OCI-LY7 (cell line): ENCODE measurements around the gene TTC31. TPM values are rescaled to one million over a fixed set of nuclear protein-coding genes. Genes with fewer than 3 reads are reported as not detected.

Experiments used
- BruUV-seq: library from RNA; stranded (reverse); fragments of 400-500 nt; replicated peaks from 2 replicates; lab custom pipeline; 2021; lab: Mats Ljungman, UMichigan
- CTCF ChIA-PET: fragments of 300-600 bp; sonication (Branson Sonifier 250); formaldehyde crosslinking; loops from one replicate; lab custom pipeline; 2022; ENCODE audit warnings: antibody characterized with exemption; ENCODE audit not compliant: unreplicated experiment; lab: Charles Lee
- POLR2A ChIA-PET: fragments of 300-600 bp; sonication (Branson Sonifier 250); formaldehyde crosslinking; loops from one replicate; lab custom pipeline; 2022; ENCODE audit warnings: antibody characterized with exemption; lab: Charles Lee
- DNase-seq: peaks from one replicate; pipeline ENCODE4 v3.0.0-alpha.2; 2015; ENCODE audit warnings: low spot score
- H2AFZ ChIP-seq: fragments of 200-600 bp; sonication (generic), shearing (Covaris generic); 2 replicates; pipeline ENCODE4 v1.6.1; 2014; ENCODE audit warnings: mild to moderate bottlenecking, antibody characterized with exemption, low read length, moderate library complexity
- H3K27ac ChIP-seq: fragments of 200-600 bp; sonication (generic); 2 replicates; pipeline ENCODE4 v1.5.1; 2014; ENCODE audit warnings: mixed run types, low read depth, mild to moderate bottlenecking, moderate library complexity, low read length, inconsistent platforms; ENCODE audit not compliant: poor library complexity, severe bottlenecking
- H3K36me3 ChIP-seq: fragments of 200-600 bp; sonication (generic); 2 replicates; pipeline ENCODE4 v1.6.1; 2014; ENCODE audit warnings: mild to moderate bottlenecking, antibody characterized with exemption, low read length, moderate library complexity, mixed read lengths; ENCODE audit not compliant: insufficient read depth
- H3K4me1 ChIP-seq: fragments of 200-600 bp; sonication (generic); 2 replicates; pipeline ENCODE4 v1.5.1; 2014; ENCODE audit warnings: mild to moderate bottlenecking, low read length; ENCODE audit not compliant: insufficient read depth, poor library complexity, severe bottlenecking
- H3K4me2 ChIP-seq: fragments of 200-600 bp; sonication (generic); 2 replicates; pipeline ENCODE4 v1.6.1; 2014; ENCODE audit warnings: mild to moderate bottlenecking, low read length
- H3K4me3 ChIP-seq: fragments of 200-600 bp; sonication (generic); 2 replicates; pipeline ENCODE4 v1.5.1; 2014; ENCODE audit warnings: mild to moderate bottlenecking, low read depth, low read length; ENCODE audit not compliant: poor library complexity, severe bottlenecking
- H3K79me2 ChIP-seq: fragments of 200-600 bp; sonication (generic); 2 replicates; pipeline ENCODE4 v1.6.1; 2016; ENCODE audit warnings: low read depth, mild to moderate bottlenecking, low read length, moderate library complexity, mixed read lengths; ENCODE audit not compliant: insufficient read depth
- H3K9me2 ChIP-seq: fragments of 200-600 bp; sonication (generic); 2 replicates; pipeline ENCODE4 v1.6.1; 2016; ENCODE audit warnings: mild to moderate bottlenecking, low read length, mixed read lengths; ENCODE audit not compliant: insufficient read depth
- H3K9me3 ChIP-seq: fragments of 200-600 bp; sonication (generic); 2 replicates; pipeline ENCODE4 v1.6.1; 2014; ENCODE audit warnings: mild to moderate bottlenecking, mixed run types, low read length, mixed read lengths
- H4K20me1 ChIP-seq: fragments of 200-600 bp; sonication (generic); 2 replicates; pipeline ENCODE4 v1.6.1; 2014; ENCODE audit warnings: mild to moderate bottlenecking, antibody characterized with exemption, low read length, moderate library complexity, mixed read lengths; ENCODE audit not compliant: insufficient read depth
- EZH2phosphoT487 ChIP-seq: fragments of 200-600 bp; sonication (generic); IDR thresholded peaks from 2 replicates; pipeline ENCODE4 v1.6.1; 2018; ENCODE audit warnings: low read depth, borderline replicate concordance, mild to moderate bottlenecking, mixed run types, antibody characterized with exemption, low read length, moderate library complexity, mixed read lengths
- intact Hi-C: fragments of 100-400 bp; cut with micrococcal nuclease; formaldehyde crosslinking; loops from one replicate; pipeline ENCODE4 v1.10.0; 2022; ENCODE audit not compliant: unreplicated experiment
- total RNA-seq, 2 experiments: library from RNA; depleted of rRNA in 1 of 2; stranded (reverse); fragments of >200 nt in 1 of 2; shearing (Covaris generic) in 1 of 2; gene quantifications; 2 replicates each; pipeline ENCODE4 v1.2.3, GENCODE V29; 2014 to 2022
- TF ChIP-seq, protein P1 (sequence below): fragments of 200-600 bp; sonication (generic); conservative IDR thresholded peaks from 2 replicates; pipeline ENCODE4 v1.5.1; 2014; ENCODE audit warnings: mild to moderate bottlenecking, antibody characterized with exemption, low read length, moderate library complexity, mixed read lengths

TTC31 gene
- total RNA-seq, 2 experiments from 2014 or later = 31.5 to 34.6 TPM

DNA sequence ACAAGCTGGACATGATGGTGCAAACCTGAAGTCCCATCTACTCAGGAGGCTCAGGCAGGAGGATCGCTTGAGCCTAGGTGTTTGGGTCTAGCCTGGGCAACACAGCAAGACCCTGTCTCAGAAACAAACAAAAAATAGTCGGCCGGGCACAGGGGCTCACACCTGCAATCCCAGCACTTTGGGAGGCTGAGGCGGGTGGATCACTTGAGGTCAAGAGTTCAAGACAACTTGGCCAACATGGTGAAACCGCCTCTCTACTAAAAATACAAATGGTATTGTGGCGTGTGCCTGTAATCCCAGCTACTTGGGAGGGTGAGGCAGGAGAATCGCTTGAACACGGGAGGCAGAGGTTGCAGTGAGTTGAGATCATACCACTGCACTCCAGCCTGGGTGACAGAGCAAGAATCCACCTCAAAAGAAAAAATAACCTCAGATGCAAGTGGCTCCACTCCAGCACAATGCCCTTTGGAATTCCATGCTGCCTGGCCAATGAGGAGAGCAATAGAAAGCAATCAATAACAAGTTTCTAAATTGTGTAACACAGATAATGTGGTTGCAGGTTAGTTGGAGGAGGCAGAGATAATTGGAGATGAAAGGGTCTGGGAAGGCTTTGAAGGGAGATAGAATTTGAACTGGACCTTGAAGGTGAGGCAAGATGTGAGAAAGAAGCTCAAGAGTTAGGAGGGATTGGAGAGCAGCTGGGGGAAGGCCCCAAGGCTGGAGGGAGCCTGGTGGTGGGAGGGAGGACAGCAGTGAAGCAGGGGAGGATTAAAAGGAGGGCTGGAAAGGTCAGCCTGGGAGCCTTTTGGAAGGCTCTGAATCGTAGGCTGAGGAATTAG, 6.0 kb downstream of the TTC31 start:
- Histone ChIP-seq H3K79me2 (peaks cover 4% of the 10 kb centered on the region; the same call in 1 of the 2 replicates), H4K20me1 (no peaks in the 10 kb centered on the region), H2AFZ (no peak overlapping the region), H3K4me2 (no peak overlapping the region), H3K4me1 (peaks cover under 1% of the 10 kb centered on the region), H3K9me2 (no peaks in the 10 kb centered on the region), H3K9me3 (no peaks in the 10 kb centered on the region), H3K4me3 (no peak overlapping the region), H3K36me3 (peaks cover 54% of the 10 kb centered on the region), H3K27ac (no peak overlapping the region)
- ChIA-PET POLR2A (interaction anchor here (0.5 to 0.9 kb wide), 3 partner anchors 16 to 78 kb away, joined by 3 to 4 read pairs (median 3); partner anchors contain the start of gene PCGF1), CTCF (no interaction called here)
- no peak for DNase-seq
- intact Hi-C loops = no loop called here
- no TSS peak for BruUV-seq
- no peak for TF ChIP-seq EZH2phosphoT487
- TF ChIP-seq, protein P1, sequence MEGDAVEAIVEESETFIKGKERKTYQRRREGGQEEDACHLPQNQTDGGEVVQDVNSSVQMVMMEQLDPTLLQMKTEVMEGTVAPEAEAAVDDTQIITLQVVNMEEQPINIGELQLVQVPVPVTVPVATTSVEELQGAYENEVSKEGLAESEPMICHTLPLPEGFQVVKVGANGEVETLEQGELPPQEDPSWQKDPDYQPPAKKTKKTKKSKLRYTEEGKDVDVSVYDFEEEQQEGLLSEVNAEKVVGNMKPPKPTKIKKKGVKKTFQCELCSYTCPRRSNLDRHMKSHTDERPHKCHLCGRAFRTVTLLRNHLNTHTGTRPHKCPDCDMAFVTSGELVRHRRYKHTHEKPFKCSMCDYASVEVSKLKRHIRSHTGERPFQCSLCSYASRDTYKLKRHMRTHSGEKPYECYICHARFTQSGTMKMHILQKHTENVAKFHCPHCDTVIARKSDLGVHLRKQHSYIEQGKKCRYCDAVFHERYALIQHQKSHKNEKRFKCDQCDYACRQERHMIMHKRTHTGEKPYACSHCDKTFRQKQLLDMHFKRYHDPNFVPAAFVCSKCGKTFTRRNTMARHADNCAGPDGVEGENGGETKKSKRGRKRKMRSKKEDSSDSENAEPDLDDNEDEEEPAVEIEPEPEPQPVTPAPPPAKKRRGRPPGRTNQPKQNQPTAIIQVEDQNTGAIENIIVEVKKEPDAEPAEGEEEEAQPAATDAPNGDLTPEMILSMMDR = no peak

DNA sequence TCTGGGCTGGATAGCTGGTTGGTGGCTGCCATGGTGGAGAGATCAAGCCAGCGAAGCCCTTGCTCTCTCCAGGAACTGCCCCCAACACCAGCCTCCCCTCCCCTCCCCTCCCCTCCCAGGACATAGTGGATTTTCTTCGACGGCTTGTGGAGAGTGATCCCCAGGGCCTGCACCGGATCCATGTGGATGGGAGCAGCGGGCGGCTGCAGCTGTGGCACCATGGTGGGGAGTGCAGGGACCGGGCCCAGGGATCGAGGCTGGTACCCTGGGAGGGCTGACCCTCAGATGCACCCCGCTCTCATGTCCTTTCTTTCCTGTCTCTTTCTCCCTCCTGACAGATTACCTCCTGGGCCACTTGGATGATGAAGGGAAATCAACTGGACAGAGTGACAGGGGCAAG, 7.0 kb downstream of the TTC31 start:
- POLR2A ChIA-PET = interaction anchor here (0.6 to 0.9 kb wide), 2 partner anchors 17 kb away, joined by 3 to 4 read pairs; partner anchors contain the start of gene PCGF1
- intact Hi-C loops = no loop called here
- no peaks in the 10 kb centered on the region for H4K20me1 ChIP-seq
- no peak overlapping the region for H2AFZ ChIP-seq
- TF ChIP-seq, protein P1 = no peak
- no peak for TF ChIP-seq EZH2phosphoT487
- peaks cover 60% of the 10 kb centered on the region for H3K36me3 ChIP-seq
- DNase-seq = no peak
- no peaks in the 10 kb centered on the region for H3K79me2 ChIP-seq
- H3K4me3 ChIP-seq = no peak overlapping the region
- H3K4me2 ChIP-seq = no peak overlapping the region
- no TSS peak for BruUV-seq
- CTCF ChIA-PET = interaction anchor here (0.6 kb wide), 1 partner anchor 361 kb away, joined by 3 read pairs; no protein-coding TSS in a partner anchor
- no peak overlapping the region for H3K27ac ChIP-seq
- no peaks in the 10 kb centered on the region for H3K9me3 ChIP-seq
- H3K9me2 ChIP-seq = no peaks in the 10 kb centered on the region
- no peaks in the 10 kb centered on the region for H3K4me1 ChIP-seq
